H1 (cell line): ENCODE data around the gene TRIM38. TPM values are rescaled to one million over a fixed set of nuclear protein-coding genes. Genes with fewer than 3 reads are reported as not detected.

Experiments
- CTCF ChIA-PET: fragments of 300-600 bp; sonication (Branson Sonifier 250); formaldehyde crosslinking; loops from one replicate; lab custom pipeline; 2021; ENCODE audit not compliant: partially characterized antibody; lab: Charles Lee
- POLR2A ChIA-PET: fragments of 300-600 bp; sonication (Branson Sonifier 250); formaldehyde crosslinking; loops from one replicate; lab custom pipeline; 2021; ENCODE audit warnings: inconsistent platforms; ENCODE audit not compliant: partially characterized antibody; lab: Charles Lee
- DNase-seq, 2 experiments: peaks; one replicate each; pipeline versions ENCODE4 v3.0.0 to v3.0.0-alpha.2; 2010 to 2022; ENCODE audit warnings: low spot score in 2 of 2, low read depth in 1 of 2, mixed read lengths in 1 of 2
- FAIRE-seq: peaks from 2 replicates; lab custom pipeline; 2011; peaks lifted over from hg19 to GRCh38; lab: Jason Lieb, UNC
- H2AFZ ChIP-seq: 2 replicates; pipeline ENCODE4 v1.8.1; 2012; ENCODE audit warnings: low read length, inconsistent platforms
- H2AK5ac ChIP-seq: 2 replicates; pipeline ENCODE4 v1.6.1; 2013; ENCODE audit warnings: low read depth, low read length
- H2BK120ac ChIP-seq: replicated peaks from 2 replicates; pipeline ENCODE3; 2013; ENCODE audit warnings: low read depth, low read length, inconsistent platforms
- H2BK12ac ChIP-seq: 2 replicates; pipeline ENCODE4 v1.6.1; 2013; ENCODE audit warnings: low read depth, low read length
- H2BK15ac ChIP-seq: 2 replicates; pipeline ENCODE4 v1.6.1; 2013; ENCODE audit warnings: low read length
- H2BK20ac ChIP-seq: 2 replicates; pipeline ENCODE4 v1.6.1; 2013; ENCODE audit warnings: low read length
- H2BK5ac ChIP-seq: 2 replicates; pipeline ENCODE4 v1.6.1; 2013; ENCODE audit warnings: low read depth, low read length
- H3K14ac ChIP-seq: 2 replicates; pipeline ENCODE4 v1.6.1; 2013; ENCODE audit warnings: inconsistent platforms; ENCODE audit not compliant: insufficient read length
- H3K18ac ChIP-seq: 2 replicates; pipeline ENCODE4 v1.6.1; 2013; ENCODE audit warnings: low read length; ENCODE audit errors: extremely low read depth
- H3K23ac ChIP-seq: 2 replicates; pipeline ENCODE4 v1.6.1; 2013; ENCODE audit warnings: inconsistent platforms; ENCODE audit not compliant: insufficient read length
- H3K23me2 ChIP-seq: 2 replicates; pipeline ENCODE4 v1.6.1; 2013; ENCODE audit warnings: low read depth, low read length
- H3K27ac ChIP-seq: 2 replicates; pipeline ENCODE4 v1.6.1; 2011; ENCODE audit warnings: low read depth, low read length, inconsistent platforms
- H3K27me3 ChIP-seq, 4 experiments: replicated peaks in 1 of 4; 1 replicate in 1 of 4; 2 replicates in 3 of 4; pipeline versions ENCODE4 v1.6.1 to v1.8.1; 2011 to 2013; ENCODE audit warnings: low read length in 3 of 4, mild to moderate bottlenecking in 3 of 4, inconsistent platforms in 2 of 4, mixed read lengths in 2 of 4, moderate library complexity in 1 of 4; ENCODE audit not compliant: control insufficient read depth in 3 of 4, insufficient read depth in 3 of 4; ENCODE audit errors: extremely low read depth in 1 of 4
- H3K36me3 ChIP-seq, 4 experiments: 2 replicates each; pipeline versions ENCODE4 v1.6.1 to v1.8.1; 2011 to 2013; ENCODE audit warnings: mild to moderate bottlenecking in 4 of 4, low read length in 3 of 4, moderate library complexity in 2 of 4, control low read depth in 1 of 4, inconsistent platforms in 1 of 4; ENCODE audit not compliant: insufficient read depth in 4 of 4, control insufficient read depth in 2 of 4
- H3K4ac ChIP-seq: replicated peaks from 2 replicates; pipeline ENCODE3; 2013; ENCODE audit warnings: low read length, low read depth, mixed read lengths, inconsistent platforms; ENCODE audit not compliant: insufficient read length
- H3K4me1 ChIP-seq, 4 experiments: replicated peaks in 1 of 4; 1 replicate in 1 of 4; 2 replicates in 3 of 4; pipeline versions ENCODE4 v1.6.1 to v1.8.1; 2011 to 2013; ENCODE audit warnings: low read length in 3 of 4, inconsistent platforms in 2 of 4, mixed read lengths in 1 of 4; ENCODE audit not compliant: insufficient read depth in 4 of 4, control insufficient read depth in 3 of 4
- H3K4me2 ChIP-seq, 2 experiments: 2 replicates each; pipeline versions ENCODE4 v1.6.1 to v1.8.1; 2011 to 2013; ENCODE audit warnings: low read depth in 2 of 2, low read length in 2 of 2, control low read depth in 1 of 2, inconsistent platforms in 1 of 2, mild to moderate bottlenecking in 1 of 2; ENCODE audit not compliant: insufficient read depth in 1 of 2
- H3K4me3 ChIP-seq, 4 experiments: fragments of 200-600, 300-600 bp in 1 of 4; sonication (generic), shearing (Covaris generic), sonication (Bioruptor Twin) in 1 of 4; 2 replicates each; pipeline versions ENCODE4 v1.5.1 to v1.8.1; 2011 to 2016; ENCODE audit warnings: low read length in 4 of 4, low read depth in 3 of 4, control low read depth in 2 of 4, inconsistent platforms in 2 of 4, mild to moderate bottlenecking in 2 of 4, mixed read lengths in 1 of 4, moderate library complexity in 1 of 4; ENCODE audit not compliant: insufficient read depth in 2 of 4; ENCODE audit errors: extremely low read depth in 1 of 4
- H3K56ac ChIP-seq: replicated peaks from 2 replicates; pipeline ENCODE3; 2013; ENCODE audit warnings: low read depth, mild to moderate bottlenecking, mixed read lengths, low read length, inconsistent platforms; ENCODE audit not compliant: insufficient read length
- H3K79me1 ChIP-seq: 2 replicates; pipeline ENCODE4 v1.6.1; 2013; ENCODE audit warnings: low read depth, low read length, control low read depth
- H3K79me2 ChIP-seq, 2 experiments: 2 replicates each; pipeline versions ENCODE4 v1.6.1 to v1.8.1; 2012 to 2013; ENCODE audit warnings: low read length in 2 of 2, mild to moderate bottlenecking in 2 of 2, inconsistent platforms in 1 of 2; ENCODE audit not compliant: insufficient read depth in 2 of 2, control insufficient read depth in 1 of 2
- H3K9ac ChIP-seq, 4 experiments: replicated peaks in 1 of 4; 1 replicate in 1 of 4; 2 replicates in 3 of 4; pipeline versions ENCODE4 v1.6.1 to v1.8.1; 2011 to 2013; ENCODE audit warnings: low read depth in 3 of 4, low read length in 3 of 4, control low read depth in 2 of 4, mild to moderate bottlenecking in 2 of 4, moderate library complexity in 2 of 4, inconsistent platforms in 1 of 4; ENCODE audit errors: extremely low read depth in 1 of 4
- H3K9me3 ChIP-seq, 2 experiments: 2 replicates each; pipeline versions ENCODE4 v1.6.1 to v1.8.1; 2012 to 2013; ENCODE audit warnings: mild to moderate bottlenecking in 2 of 2, moderate library complexity in 2 of 2, control low read depth in 1 of 2, inconsistent platforms in 1 of 2, low read depth in 1 of 2, low read length in 1 of 2, mixed read lengths in 1 of 2; ENCODE audit not compliant: insufficient read depth in 2 of 2
- H4K20me1 ChIP-seq, 2 experiments: replicated peaks in 1 of 2; 2 replicates each; pipeline versions ENCODE3 to v1.8.1; 2011 to 2013; ENCODE audit warnings: inconsistent platforms in 2 of 2, low read length in 2 of 2, mild to moderate bottlenecking in 1 of 2; ENCODE audit not compliant: insufficient read depth in 2 of 2, control insufficient read depth in 1 of 2
- H4K5ac ChIP-seq: 2 replicates; pipeline ENCODE4 v1.6.1; 2013; ENCODE audit warnings: low read length, low read depth, mixed read lengths, inconsistent platforms; ENCODE audit not compliant: insufficient read length
- H4K8ac ChIP-seq: 2 replicates; pipeline ENCODE4 v1.8.0; 2013; ENCODE audit warnings: mild to moderate bottlenecking, moderate library complexity, low read length, inconsistent platforms; ENCODE audit not compliant: insufficient read depth; ENCODE audit errors: extremely low read depth
- H4K91ac ChIP-seq: replicated peaks from 2 replicates; pipeline ENCODE3; 2013; ENCODE audit warnings: low read length, mixed read lengths, inconsistent platforms; ENCODE audit not compliant: insufficient read length
- CBX8 ChIP-seq: fragments of 300-800, 300-1000 bp; sonication (generic); IDR thresholded peaks from 2 replicates; pipeline ENCODE4 v1.7.1; 2016; ENCODE audit warnings: low read depth, low read length, borderline replicate concordance
- CEBPB ChIP-seq: IDR thresholded peaks from 2 replicates; pipeline ENCODE4 v1.6.1; 2012; ENCODE audit warnings: low read depth, low read length
- EGR1 ChIP-seq: IDR thresholded peaks from 2 replicates; pipeline ENCODE4 v1.6.1; 2011; ENCODE audit warnings: low read depth, low read length, borderline replicate concordance
- SP2 ChIP-seq: IDR thresholded peaks from 2 replicates; pipeline ENCODE4 v1.6.1; 2012; ENCODE audit warnings: mild to moderate bottlenecking, low read length, inconsistent platforms
- SP4 ChIP-seq: IDR thresholded peaks from 2 replicates; pipeline ENCODE4 v1.6.1; 2012; ENCODE audit warnings: low read length, inconsistent platforms
- ZNF274 ChIP-seq: IDR thresholded peaks from 2 replicates; pipeline ENCODE4 v1.7.0; 2012; ENCODE audit warnings: low read length, borderline replicate concordance; ENCODE audit errors: extremely low read depth
- WGBS, 2 experiments: shearing (Covaris generic) in 1 of 2; methylation state at CpG; one replicate each; pipeline versions ENCODE4 v1.1.6 to v1.1.7; 2013 to 2015; ENCODE audit warnings: low lambda C conversion rate in 2 of 2, mixed read lengths in 2 of 2, inconsistent platforms in 1 of 2, low coverage in 1 of 2, missing lambda C conversion rate in 1 of 2; ENCODE audit not compliant: insufficient replicate concordance in 2 of 2, insufficient coverage in 1 of 2, insufficient read length in 1 of 2; ENCODE audit errors: extremely low coverage in 1 of 2, missing lambda C conversion rate in 1 of 2; 5-methylcytosine and 5-hydroxymethylcytosine counted together
- polyA plus RNA-seq, 7 experiments: library from polyadenylated mRNA; depleted of rRNA in 3 of 7; stranded (reverse) in 5 of 7; unstranded in 2 of 7; fragments of >200 nt in 5 of 7; fragments of 200-250 nt in 2 of 7; gene quantifications; 1 replicate in 5 of 7; 2 replicates in 1 of 7; 4 replicates in 1 of 7; pipeline versions ENCODE4 v1.2.1 to v1.2.3, GENCODE V29; 2011 to 2013; ENCODE audit warnings: missing spikeins in 2 of 7, mixed read lengths in 2 of 7
- total RNA-seq: library from RNA; stranded (reverse); fragmentation: NEBNext Ultra II Directional; extraction: Animal tissue kit (Norgen Biotek cat#: 25700); gene quantifications from 2 replicates; pipeline ENCODE4 v1.2.1, GENCODE V29; 2021
- TF ChIP-seq, protein P1 (sequence below): IDR thresholded peaks from 2 replicates; pipeline ENCODE4 v1.6.1; 2011; ENCODE audit warnings: low read length, improper control_type of control experiment

Gene TRIM38
- total and polyA plus RNA-seq, 2 of the 8 experiments (the other 6 are each of a cell fraction or from before 2014, with no cell fraction given) = 0.43 to 0.56 TPM

DNA sequence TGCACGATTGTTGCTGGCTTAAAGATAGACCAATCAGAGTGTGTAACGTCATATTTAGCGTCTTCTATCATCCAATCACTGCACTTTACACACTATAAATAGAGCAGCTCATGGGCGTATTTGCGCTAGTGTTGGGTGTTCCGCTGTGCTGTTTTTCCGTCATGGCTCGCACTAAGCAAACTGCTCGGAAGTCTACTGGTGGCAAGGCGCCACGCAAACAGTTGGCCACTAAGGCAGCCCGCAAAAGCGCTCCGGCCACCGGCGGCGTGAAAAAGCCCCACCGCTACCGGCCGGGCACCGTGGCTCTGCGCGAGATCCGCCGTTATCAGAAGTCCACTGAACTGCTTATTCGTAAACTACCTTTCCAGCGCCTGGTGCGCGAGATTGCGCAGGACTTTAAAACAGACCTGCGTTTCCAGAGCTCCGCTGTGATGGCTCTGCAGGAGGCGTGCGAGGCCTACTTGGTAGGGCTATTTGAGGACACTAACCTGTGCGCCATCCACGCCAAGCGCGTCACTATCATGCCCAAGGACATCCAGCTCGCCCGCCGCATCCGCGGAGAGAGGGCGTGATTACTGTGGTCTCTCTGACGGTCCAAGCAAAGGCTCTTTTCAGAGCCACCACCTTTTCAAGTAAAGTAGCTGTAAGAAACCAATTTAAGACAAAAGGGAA lies 57.9 kb downstream of the TRIM38 start:
- peak overlapping the region; percentile 95 for H3K27ac ChIP-seq
- WGBS, 2 experiments = 1% methylated on average over 45 of the region's 45 CpGs; no CpG with 5 or more reads in 1 of the 2 experiments
- H2BK12ac ChIP-seq = no peak overlapping the region; the same call in 1 of the 2 replicates
- no peaks in the 10 kb centered on the region for H3K79me1 ChIP-seq
- peak overlapping the region; percentile 82 for H4K5ac ChIP-seq
- H3K4me1 ChIP-seq = peaks cover 2 to 14% (median 5%) of the 10 kb centered on the region in 4 experiments; a peak in 4 of 7 replicates
- peak overlapping the region; percentile 73 for H2BK120ac ChIP-seq
- H3K14ac ChIP-seq = peak overlapping the region; percentile 25
- H2AK5ac ChIP-seq = no peak overlapping the region; the same call in 1 of the 2 replicates
- peak overlapping the region; percentile 93 to 95 (median 94) for H3K9ac ChIP-seq
- no peaks in the 10 kb centered on the region; a peak in 1 of 4 replicates for H3K9me3 ChIP-seq
- no peaks in the 10 kb centered on the region for H3K36me3 ChIP-seq
- no peak overlapping the region for H2BK20ac ChIP-seq
- peak overlapping the region; percentile 92 for H3K18ac ChIP-seq
- H2BK5ac ChIP-seq = peak overlapping the region; percentile 95
- H4K91ac ChIP-seq = peak overlapping the region; percentile 81
- H4K20me1 ChIP-seq = no peaks in the 10 kb centered on the region
- peak overlapping the region; percentile 95 to 99 for H3K4me2 ChIP-seq
- no peak for DNase-seq
- H3K23ac ChIP-seq = no peak overlapping the region
- H2AFZ ChIP-seq = no peak overlapping the region
- peak overlapping the region; percentile 81 for H3K4ac ChIP-seq
- CTCF ChIA-PET = interaction anchor here (0.7 to 8.9 kb wide), 4 partner anchors 8 to 43 kb away, joined by 3 to 67 read pairs (median 4); no protein-coding TSS in a partner anchor
- H4K8ac ChIP-seq = peak overlapping the region; percentile 96
- H3K79me2 ChIP-seq = no peaks in the 10 kb centered on the region
- POLR2A ChIA-PET = interaction anchor here (0.6 to 32.8 kb wide), 47 partner anchors 11 to 1873 kb away, joined by 3 to 1982 read pairs (median 6); partner anchors contain the start of genes SLC17A2 and TRIM38
- no peak overlapping the region for H2BK15ac ChIP-seq
- H3K56ac ChIP-seq = peak overlapping the region; percentile 91
- FAIRE-seq = peak; percentile 77
- H3K27me3 ChIP-seq = no peaks in the 10 kb centered on the region
- peak overlapping the region; percentile 69 to 94 (median 74) for H3K4me3 ChIP-seq
- peaks cover 8% of the 10 kb centered on the region for H3K23me2 ChIP-seq
- TF ChIP-seq CBX8 (no peak), EGR1 (peak; percentile 11; the same call in 1 of the 2 replicates), SP4 (no peak), CEBPB (no peak), ZNF274 (no peak), SP2 (no peak; the same call in 1 of the 2 replicates)
- TF ChIP-seq, protein P1, sequence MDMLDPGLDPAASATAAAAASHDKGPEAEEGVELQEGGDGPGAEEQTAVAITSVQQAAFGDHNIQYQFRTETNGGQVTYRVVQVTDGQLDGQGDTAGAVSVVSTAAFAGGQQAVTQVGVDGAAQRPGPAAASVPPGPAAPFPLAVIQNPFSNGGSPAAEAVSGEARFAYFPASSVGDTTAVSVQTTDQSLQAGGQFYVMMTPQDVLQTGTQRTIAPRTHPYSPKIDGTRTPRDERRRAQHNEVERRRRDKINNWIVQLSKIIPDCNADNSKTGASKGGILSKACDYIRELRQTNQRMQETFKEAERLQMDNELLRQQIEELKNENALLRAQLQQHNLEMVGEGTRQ = no peak
